K562 (cell line): ENCODE results near the gene DKKL1. TPM values are rescaled to one million over a fixed set of nuclear protein-coding genes. Genes with fewer than 3 reads are reported as not detected.
A peak's percentile ranks its signal among the peaks of the same experiment; 100 is the strongest.

Experiments
- ARNT ChIP-seq, 2 experiments: fragments of 450-650 bp; IDR thresholded peaks; 2 replicates each; pipeline ENCODE4 v1.6.1; 2016; ENCODE audit warnings: mild to moderate bottlenecking in 1 of 2
- BDP1 ChIP-seq: IDR thresholded peaks from 3 replicates; pipeline ENCODE4 v1.6.1; 2011; ENCODE audit not compliant: insufficient read length, insufficient read depth
- FOSL1 ChIP-seq: fragments of 200-800 bp; sonication (Bioruptor generic); conservative IDR thresholded peaks from 2 replicates; pipeline ENCODE4 v1.6.1; 2016; ENCODE audit warnings: missing genetic modification characterization, missing compliant biosample characterization
- L3MBTL2 ChIP-seq: fragments of 450-650 bp; IDR thresholded peaks from 2 replicates; pipeline ENCODE4 v1.6.1; 2016; ENCODE audit warnings: mild to moderate bottlenecking, moderate library complexity
- LEF1 ChIP-seq: fragments of 450-650 bp; IDR thresholded peaks from 2 replicates; pipeline ENCODE4 v1.6.1; 2016; ENCODE audit warnings: mild to moderate bottlenecking
- MTA2 ChIP-seq: fragments of 450-650 bp; IDR thresholded peaks from 2 replicates; pipeline ENCODE4 v1.6.1; 2016; ENCODE audit warnings: low read depth
- NFE2L1 ChIP-seq: fragments of 450-650 bp; IDR thresholded peaks from 2 replicates; pipeline ENCODE4 v1.6.1; 2016; ENCODE audit warnings: missing genetic modification characterization, low read depth, mild to moderate bottlenecking, missing compliant biosample characterization, moderate library complexity, borderline replicate concordance
- ZC3H11A ChIP-seq: IDR thresholded peaks from 2 replicates; pipeline ENCODE4 v1.6.1; 2012; ENCODE audit warnings: low read depth, low read length, improper control_type of control experiment
- ZC3H8 ChIP-seq: fragments of 450-650 bp; IDR thresholded peaks from 2 replicates; pipeline ENCODE4 v1.6.1; 2017
- ZNF507 ChIP-seq: conservative IDR thresholded peaks from 2 replicates; pipeline ENCODE4 v1.6.1; 2017; ENCODE audit warnings: missing genetic modification characterization, missing compliant biosample characterization
- polyA plus RNA-seq, 8 experiments: library from polyadenylated mRNA; depleted of rRNA in 4 of 8; stranded (reverse) in 5 of 8; unstranded in 3 of 8; fragments of >200 nt; fragmentation: Nextera tagmentation in 2 of 8; fragmentation: Illumina TruSeq in 1 of 8; extraction: Ambion mirVana in 2 of 8; extraction: Trizol in 1 of 8; gene quantifications; 2 replicates each; pipeline versions ENCODE4 v1.2.1 to v1.2.3, GENCODE V29; 2011 to 2014; ENCODE audit warnings: inconsistent platforms in 1 of 8, missing spikeins in 1 of 8
- total RNA-seq, 7 experiments: library from RNA; depleted of rRNA in 6 of 7; stranded (reverse); fragments of >200 nt in 6 of 7; fragmentation: Illumina TruSeq in 2 of 7; extraction: Trizol in 2 of 7; gene quantifications; 2 replicates each; pipeline versions ENCODE4 v1.2.1 to v1.2.3, GENCODE V29; 2011 to 2021; ENCODE audit warnings: low replicate concordance in 1 of 7
- TF ChIP-seq, protein P1 (sequence below): fragments of 150-350 bp; IDR thresholded peaks from 2 replicates; pipeline ENCODE4 v1.6.1; 2014; ENCODE audit warnings: low read depth, mild to moderate bottlenecking, low read length, borderline replicate concordance
- TF ChIP-seq, protein P2 (sequence below): fragments of 250-450 bp; sonication (Bioruptor Pico); IDR thresholded peaks from 2 replicates; pipeline ENCODE4 v1.4.0; 2020
- TF ChIP-seq, protein P3 (sequence below): fragments of 200-400 bp; formaldehyde crosslinking; IDR thresholded peaks from 2 replicates; pipeline ENCODE4 v1.6.1; 2017; ENCODE audit warnings: mild to moderate bottlenecking, low read depth, low read length, moderate library complexity
- TF ChIP-seq, protein P4 (sequence below): fragments of 250-450 bp; sonication (Bioruptor Pico); IDR thresholded peaks from 2 replicates; pipeline ENCODE4 v1.5.0; 2021; ENCODE audit warnings: mild to moderate bottlenecking, moderate library complexity
- TF ChIP-seq, protein P5 (sequence below): sonication (generic); IDR thresholded peaks from 2 replicates; pipeline ENCODE4 v1.6.1; 2016
- TF ChIP-seq, protein P6 (sequence below): fragments of 250-450 bp; sonication (Bioruptor Pico); IDR thresholded peaks from 2 replicates; pipeline ENCODE4 v1.8.0; 2021; ENCODE audit warnings: moderate library complexity, mild to moderate bottlenecking, inconsistent platforms

The DKKL1 gene
- total and polyA plus RNA-seq, 9 of the 15 experiments (the other 6 are each of a cell fraction or from before 2014, with no cell fraction given): 0.15 to 1.7 (median 0.52) TPM

DNA sequence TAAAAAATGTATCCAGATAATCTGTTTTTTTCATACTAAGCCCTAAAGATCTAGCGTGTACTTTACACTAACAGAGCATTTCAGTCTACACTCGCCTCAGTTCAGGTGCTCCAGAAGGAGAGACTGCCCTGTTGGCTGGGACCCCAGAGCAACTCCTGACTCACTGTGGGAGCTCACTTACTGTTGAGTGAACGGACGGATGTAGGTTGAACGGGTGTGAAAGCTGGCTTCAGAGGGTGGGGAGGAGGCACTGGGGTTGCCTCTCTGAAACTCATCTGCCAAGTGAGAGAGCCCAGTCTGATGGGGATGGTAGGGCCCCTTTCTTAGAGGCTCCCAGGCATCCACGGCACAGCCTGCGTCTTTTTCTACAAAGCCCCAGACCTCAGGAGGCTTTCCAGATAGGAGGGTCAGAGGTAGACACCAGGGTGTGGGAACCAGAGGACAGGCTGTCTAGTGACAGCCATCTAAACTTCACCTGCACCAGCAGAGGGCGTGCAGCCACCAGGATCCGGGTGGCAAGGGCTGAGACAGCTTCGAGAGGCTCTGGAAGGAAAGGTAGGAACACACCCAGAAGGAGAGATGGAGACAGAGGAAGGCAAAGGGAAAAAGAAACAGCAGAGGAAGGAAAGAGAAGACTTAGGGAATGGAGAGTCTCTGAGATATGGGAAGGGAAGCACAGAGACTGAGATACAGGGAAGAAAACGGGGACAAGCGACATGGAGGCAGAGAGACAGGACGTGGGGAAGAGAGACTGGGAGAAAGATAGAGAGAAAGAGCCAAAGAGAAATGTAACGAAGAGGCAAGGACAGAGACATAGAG, 28.1 kb downstream of the DKKL1 start (continued):
- TF ChIP-seq, protein P1, sequence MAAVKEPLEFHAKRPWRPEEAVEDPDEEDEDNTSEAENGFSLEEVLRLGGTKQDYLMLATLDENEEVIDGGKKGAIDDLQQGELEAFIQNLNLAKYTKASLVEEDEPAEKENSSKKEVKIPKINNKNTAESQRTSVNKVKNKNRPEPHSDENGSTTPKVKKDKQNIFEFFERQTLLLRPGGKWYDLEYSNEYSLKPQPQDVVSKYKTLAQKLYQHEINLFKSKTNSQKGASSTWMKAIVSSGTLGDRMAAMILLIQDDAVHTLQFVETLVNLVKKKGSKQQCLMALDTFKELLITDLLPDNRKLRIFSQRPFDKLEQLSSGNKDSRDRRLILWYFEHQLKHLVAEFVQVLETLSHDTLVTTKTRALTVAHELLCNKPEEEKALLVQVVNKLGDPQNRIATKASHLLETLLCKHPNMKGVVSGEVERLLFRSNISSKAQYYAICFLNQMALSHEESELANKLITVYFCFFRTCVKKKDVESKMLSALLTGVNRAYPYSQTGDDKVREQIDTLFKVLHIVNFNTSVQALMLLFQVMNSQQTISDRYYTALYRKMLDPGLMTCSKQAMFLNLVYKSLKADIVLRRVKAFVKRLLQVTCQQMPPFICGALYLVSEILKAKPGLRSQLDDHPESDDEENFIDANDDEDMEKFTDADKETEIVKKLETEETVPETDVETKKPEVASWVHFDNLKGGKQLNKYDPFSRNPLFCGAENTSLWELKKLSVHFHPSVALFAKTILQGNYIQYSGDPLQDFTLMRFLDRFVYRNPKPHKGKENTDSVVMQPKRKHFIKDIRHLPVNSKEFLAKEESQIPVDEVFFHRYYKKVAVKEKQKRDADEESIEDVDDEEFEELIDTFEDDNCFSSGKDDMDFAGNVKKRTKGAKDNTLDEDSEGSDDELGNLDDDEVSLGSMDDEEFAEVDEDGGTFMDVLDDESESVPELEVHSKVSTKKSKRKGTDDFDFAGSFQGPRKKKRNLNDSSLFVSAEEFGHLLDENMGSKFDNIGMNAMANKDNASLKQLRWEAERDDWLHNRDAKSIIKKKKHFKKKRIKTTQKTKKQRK: no peak
- TF ChIP-seq ARNT (IDR thresholded peaks at IDR 0.05): peak; percentile 26 to 83; a peak in 2 of 4 replicates
- TF ChIP-seq L3MBTL2: 0 out of 2 replicates have a peak, but pooled peaks have one; percentile 46
- no peak for TF ChIP-seq ZC3H11A
- TF ChIP-seq, protein P2, sequence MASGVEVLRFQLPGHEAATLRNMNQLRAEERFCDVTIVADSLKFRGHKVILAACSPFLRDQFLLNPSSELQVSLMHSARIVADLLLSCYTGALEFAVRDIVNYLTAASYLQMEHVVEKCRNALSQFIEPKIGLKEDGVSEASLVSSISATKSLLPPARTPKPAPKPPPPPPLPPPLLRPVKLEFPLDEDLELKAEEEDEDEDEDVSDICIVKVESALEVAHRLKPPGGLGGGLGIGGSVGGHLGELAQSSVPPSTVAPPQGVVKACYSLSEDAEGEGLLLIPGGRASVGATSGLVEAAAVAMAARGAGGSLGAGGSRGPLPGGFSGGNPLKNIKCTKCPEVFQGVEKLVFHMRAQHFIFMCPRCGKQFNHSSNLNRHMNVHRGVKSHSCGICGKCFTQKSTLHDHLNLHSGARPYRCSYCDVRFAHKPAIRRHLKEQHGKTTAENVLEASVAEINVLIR (CRISPR knock-in tag): no peak
- TF ChIP-seq ZNF507 (tag): no peak
- TF ChIP-seq, protein P3, sequence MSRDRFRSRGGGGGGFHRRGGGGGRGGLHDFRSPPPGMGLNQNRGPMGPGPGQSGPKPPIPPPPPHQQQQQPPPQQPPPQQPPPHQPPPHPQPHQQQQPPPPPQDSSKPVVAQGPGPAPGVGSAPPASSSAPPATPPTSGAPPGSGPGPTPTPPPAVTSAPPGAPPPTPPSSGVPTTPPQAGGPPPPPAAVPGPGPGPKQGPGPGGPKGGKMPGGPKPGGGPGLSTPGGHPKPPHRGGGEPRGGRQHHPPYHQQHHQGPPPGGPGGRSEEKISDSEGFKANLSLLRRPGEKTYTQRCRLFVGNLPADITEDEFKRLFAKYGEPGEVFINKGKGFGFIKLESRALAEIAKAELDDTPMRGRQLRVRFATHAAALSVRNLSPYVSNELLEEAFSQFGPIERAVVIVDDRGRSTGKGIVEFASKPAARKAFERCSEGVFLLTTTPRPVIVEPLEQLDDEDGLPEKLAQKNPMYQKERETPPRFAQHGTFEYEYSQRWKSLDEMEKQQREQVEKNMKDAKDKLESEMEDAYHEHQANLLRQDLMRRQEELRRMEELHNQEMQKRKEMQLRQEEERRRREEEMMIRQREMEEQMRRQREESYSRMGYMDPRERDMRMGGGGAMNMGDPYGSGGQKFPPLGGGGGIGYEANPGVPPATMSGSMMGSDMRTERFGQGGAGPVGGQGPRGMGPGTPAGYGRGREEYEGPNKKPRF: no peak
- no peak; the same call in 1 of the 2 replicates for TF ChIP-seq MTA2
- no peak for TF ChIP-seq NFE2L1
- TF ChIP-seq BDP1: no peak
- TF ChIP-seq, protein P4, sequence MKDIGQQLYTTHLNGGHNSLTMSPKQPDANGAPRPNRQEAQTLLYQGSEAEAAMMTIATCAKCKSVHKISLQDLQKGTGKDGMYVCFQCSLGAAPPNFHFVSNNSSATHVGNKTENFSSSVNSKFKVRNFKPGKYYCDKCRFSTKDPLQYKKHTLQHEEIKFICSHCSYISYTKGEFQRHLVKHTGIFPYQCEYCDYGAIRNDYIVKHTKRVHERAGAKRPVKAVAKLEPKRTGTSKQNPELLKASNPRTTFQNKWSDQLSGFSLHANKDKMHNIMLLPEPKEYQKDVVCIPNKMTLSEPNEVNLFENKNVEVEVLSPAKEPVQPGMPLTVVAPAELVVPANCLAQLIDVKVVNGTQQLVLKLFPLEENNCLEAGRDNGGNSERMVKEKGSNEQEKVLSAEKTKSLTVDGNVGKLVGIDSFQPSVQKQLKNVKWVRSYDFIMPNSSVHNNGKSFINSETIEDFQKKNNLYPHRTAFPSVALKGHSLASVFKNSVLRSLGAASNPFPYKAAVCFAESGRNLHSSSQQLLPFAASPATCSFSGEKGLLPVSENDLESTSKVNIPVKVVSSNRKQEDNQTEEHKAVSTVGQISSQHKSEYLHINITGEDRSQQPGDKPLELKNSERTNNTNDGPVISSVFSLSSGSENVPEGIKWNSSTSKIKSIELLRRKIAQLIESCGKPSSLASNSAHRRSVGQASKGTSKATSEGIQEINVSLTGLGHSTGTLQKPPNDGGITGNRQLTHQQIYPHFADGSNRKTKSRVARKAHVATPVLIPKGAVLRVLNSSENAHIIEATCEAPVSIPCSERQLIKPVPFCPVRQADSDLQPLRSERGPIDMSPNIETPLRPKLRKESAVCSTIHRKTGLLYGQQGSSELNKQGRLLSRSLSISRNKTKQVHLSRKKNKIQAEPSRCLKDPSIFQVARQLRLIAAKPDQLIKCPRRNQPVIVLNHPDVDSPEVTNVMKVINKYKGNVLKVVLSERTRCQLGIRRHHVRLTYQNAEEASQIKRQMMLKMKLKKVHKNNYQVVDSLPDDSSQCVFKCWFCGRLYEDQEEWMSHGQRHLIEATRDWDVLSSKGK (CRISPR knock-in tag): no peak
- TF ChIP-seq, protein P5, sequence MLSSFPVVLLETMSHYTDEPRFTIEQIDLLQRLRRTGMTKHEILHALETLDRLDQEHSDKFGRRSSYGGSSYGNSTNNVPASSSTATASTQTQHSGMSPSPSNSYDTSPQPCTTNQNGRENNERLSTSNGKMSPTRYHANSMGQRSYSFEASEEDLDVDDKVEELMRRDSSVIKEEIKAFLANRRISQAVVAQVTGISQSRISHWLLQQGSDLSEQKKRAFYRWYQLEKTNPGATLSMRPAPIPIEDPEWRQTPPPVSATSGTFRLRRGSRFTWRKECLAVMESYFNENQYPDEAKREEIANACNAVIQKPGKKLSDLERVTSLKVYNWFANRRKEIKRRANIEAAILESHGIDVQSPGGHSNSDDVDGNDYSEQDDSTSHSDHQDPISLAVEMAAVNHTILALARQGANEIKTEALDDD: no peak
- TF ChIP-seq ZC3H8: no peak
- no peak for TF ChIP-seq LEF1
- TF ChIP-seq, protein P6, sequence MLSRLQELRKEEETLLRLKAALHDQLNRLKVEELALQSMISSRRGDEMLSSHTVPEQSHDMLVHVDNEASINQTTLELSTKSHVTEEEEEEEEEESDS (CRISPR knock-in tag): no peak
- TF ChIP-seq FOSL1 (tag): no peak
